Brain microvascular endothelial cell (primary cell): Measurements from ENCODE around the gene RHOBTB3.

Source experiments
- DNase-seq: peaks from one replicate; pipeline ENCODE4 v3.0.0-alpha.2; 2020
- H3K27ac ChIP-seq: fragments of 250-450 bp; sonication (Bioruptor Pico); 2 replicates; pipeline ENCODE4 v1.5.1; 2020; ENCODE audit warnings: mild to moderate bottlenecking, moderate library complexity
- H3K27me3 ChIP-seq: fragments of 250-450 bp; sonication (Bioruptor Pico); replicated peaks from 2 replicates; pipeline ENCODE4 v1.5.1; 2020; ENCODE audit warnings: mild to moderate bottlenecking
- H3K36me3 ChIP-seq: fragments of 250-450 bp; sonication (Bioruptor Pico); replicated peaks from 2 replicates; pipeline ENCODE4 v1.5.1; 2020; ENCODE audit warnings: mild to moderate bottlenecking
- H3K4me3 ChIP-seq: 2 replicates; pipeline ENCODE4 v1.5.1; 2011; ENCODE audit warnings: low read depth, mild to moderate bottlenecking, control low read depth, low read length, moderate library complexity
- in situ Hi-C: cut with HindIII; loops from 2 replicates; pipeline ENCODE4 v1.10.0; 2017; ENCODE audit warnings: low sequenced_read_pairs, low pct_ligation_motif_present
- TF ChIP-seq, protein P1 (sequence below): IDR thresholded peaks from 2 replicates; pipeline ENCODE4 v1.5.1; 2011; ENCODE audit warnings: low read depth, mild to moderate bottlenecking, moderate library complexity, low read length, control low read depth, inconsistent platforms; ENCODE audit errors: missing control alignments

The RHOBTB3 gene

DNA sequence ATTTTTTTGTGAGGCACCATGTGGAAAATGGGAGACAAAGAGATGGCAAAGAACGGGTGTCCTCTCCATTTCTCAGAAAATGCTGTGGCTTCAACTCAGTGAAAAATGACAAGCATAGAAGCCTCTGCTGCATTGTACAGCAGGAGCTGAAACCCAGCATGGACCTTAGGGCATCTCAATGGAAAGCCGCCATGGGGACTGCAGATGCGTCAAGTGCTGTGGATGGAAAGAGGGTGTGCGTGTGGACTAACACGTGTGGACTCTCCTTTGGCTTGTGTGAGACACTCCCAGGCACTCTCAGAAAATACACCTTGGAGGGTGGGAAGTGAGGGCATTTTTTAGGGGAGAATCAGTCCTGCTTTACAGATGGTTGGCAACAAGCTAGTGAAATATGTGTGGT lies 93.6 kb downstream of the RHOBTB3 start:
- in situ Hi-C loops, result loop anchor here (25.0 kb wide), 1 partner anchor 162 kb away; no protein-coding TSS in a partner anchor
- Histone ChIP-seq H3K4me3 (no peak overlapping the region), H3K27me3 (no peaks in the 10 kb centered on the region), H3K36me3 (no peaks in the 10 kb centered on the region), H3K27ac (no peak overlapping the region)
- TF ChIP-seq, protein P1, sequence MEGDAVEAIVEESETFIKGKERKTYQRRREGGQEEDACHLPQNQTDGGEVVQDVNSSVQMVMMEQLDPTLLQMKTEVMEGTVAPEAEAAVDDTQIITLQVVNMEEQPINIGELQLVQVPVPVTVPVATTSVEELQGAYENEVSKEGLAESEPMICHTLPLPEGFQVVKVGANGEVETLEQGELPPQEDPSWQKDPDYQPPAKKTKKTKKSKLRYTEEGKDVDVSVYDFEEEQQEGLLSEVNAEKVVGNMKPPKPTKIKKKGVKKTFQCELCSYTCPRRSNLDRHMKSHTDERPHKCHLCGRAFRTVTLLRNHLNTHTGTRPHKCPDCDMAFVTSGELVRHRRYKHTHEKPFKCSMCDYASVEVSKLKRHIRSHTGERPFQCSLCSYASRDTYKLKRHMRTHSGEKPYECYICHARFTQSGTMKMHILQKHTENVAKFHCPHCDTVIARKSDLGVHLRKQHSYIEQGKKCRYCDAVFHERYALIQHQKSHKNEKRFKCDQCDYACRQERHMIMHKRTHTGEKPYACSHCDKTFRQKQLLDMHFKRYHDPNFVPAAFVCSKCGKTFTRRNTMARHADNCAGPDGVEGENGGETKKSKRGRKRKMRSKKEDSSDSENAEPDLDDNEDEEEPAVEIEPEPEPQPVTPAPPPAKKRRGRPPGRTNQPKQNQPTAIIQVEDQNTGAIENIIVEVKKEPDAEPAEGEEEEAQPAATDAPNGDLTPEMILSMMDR, result no peak
- no peak for DNase-seq

DNA sequence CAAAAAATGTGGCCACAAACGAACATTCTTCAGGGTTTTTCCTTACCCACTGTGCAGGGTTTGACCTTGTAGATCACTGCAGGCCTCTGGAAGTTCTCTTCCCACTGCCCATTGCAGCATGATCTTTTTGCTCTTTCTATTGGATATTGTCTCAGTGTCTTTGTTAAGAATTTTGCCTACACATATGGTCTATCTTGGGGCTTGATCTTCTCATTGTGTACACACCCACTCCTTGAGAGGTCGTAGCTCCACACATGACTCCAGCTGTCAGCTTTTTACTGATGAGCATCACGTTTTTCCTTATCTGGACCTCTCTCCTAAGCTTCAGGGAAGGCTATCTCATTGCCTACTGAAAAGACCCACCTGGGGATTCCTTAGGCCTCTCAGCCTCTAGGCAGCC lies 94.4 kb downstream of the RHOBTB3 start:
- H3K27me3 ChIP-seq, result no peaks in the 10 kb centered on the region
- H3K4me3 ChIP-seq, result no peak overlapping the region
- H3K36me3 ChIP-seq, result no peaks in the 10 kb centered on the region
- TF ChIP-seq, protein P1, result no peak
- DNase-seq, result no peak
- in situ Hi-C loops, result loop anchor here (25.0 kb wide), 1 partner anchor 163 kb away; no protein-coding TSS in a partner anchor
- H3K27ac ChIP-seq, result no peak overlapping the region

DNA sequence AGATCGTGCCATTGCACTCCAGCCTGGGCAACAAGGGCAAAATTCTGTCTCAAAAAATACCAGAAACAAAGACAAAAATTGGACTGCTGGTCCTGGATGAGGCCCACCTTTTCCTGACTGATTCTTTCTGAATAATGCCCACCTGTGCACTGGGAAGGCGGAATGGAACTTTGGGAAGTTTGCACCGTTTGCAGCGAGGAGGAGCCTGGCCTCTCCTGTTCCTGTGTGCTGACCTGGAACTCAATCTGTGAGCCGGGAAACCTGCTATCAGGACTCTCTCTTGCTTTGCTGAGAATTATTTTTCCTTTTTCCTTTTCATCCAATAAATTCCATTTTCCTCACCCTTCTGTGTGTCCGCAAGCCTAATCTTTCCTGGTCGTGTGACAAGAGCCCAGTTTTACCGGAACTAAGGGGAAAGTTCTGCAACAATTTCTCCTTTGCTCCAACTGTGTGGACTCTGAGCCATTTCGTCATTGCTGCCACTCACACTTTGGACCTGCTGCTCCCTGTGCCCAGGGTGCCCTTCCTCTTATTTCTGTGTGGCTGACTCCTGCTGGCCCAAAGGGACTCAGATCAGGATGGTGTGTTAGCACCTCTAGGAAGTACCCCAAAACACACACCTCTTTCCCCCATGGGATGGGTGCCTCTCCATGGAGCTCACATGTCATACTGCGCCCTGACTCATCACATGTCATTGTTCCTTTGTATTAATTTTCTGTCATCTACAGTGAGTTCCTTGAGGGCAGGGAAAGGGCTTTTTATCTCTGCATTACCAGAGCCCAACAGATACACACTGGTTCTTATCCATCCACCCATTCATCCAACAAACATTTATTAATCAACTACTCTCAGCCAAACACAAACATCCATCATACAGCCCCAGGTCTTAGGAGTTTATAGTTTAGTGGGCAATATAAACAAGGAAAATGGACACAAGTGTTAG lies 96.1 kb downstream of the RHOBTB3 start:
- H3K4me3 ChIP-seq, result no peak overlapping the region
- no peaks in the 10 kb centered on the region for H3K27me3 ChIP-seq
- DNase-seq, result no peak
- in situ Hi-C loops, result loop anchor here (25.0 kb wide), 1 partner anchor 165 kb away; no protein-coding TSS in a partner anchor
- H3K36me3 ChIP-seq, result no peaks in the 10 kb centered on the region
- TF ChIP-seq, protein P1, result no peak
- H3K27ac ChIP-seq, result no peak overlapping the region

DNA sequence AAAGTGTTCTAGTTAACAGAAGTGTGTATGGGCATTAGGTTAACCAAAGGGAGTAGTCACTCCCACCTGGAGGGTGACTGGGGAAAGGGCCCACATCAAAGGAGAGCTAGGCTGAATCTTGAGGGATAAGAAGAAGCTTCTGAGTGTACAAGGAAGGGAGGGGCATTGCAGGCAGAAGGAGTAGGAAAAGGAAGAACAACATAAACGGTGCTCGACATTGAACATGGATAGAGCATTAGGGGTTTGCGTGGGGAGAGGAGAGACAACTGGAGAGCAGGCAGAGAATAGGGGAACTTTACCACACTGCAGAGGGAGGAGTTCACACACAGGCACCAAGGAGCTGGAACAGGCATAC lies 96.7 kb downstream of the RHOBTB3 start:
- in situ Hi-C loops, result loop anchor here (25.0 kb wide), 1 partner anchor 166 kb away; no protein-coding TSS in a partner anchor
- TF ChIP-seq, protein P1, result no peak

DNA sequence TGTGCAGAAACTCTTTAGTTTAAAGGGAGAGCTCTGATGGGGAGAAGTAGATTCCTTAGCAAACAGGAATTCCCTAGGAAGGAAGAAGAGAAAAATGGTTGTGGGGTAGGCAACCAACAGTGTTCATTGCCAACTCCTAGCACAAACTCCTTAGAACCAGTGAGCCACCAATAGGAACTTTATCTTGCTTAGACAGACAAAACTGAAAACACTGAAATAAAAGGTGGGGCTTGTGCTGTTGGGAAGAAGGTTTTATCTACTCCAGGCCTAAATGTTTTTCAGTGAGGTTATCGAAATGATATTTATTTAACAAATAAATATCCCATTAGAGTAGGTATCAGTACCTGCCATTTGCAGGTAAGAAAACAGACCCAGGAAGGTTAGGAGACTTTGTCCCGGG lies 99.1 kb downstream of the RHOBTB3 start:
- in situ Hi-C loops, result loop anchor here (25.0 kb wide), 1 partner anchor 168 kb away; no protein-coding TSS in a partner anchor
- Histone ChIP-seq H3K27ac (no peak overlapping the region), H3K36me3 (no peaks in the 10 kb centered on the region), H3K27me3 (no peaks in the 10 kb centered on the region), H3K4me3 (no peak overlapping the region)
- TF ChIP-seq, protein P1, result no peak
- DNase-seq, result no peak

More for the DNA sequence above, 96.7 kb downstream of the RHOBTB3 start:
- H3K4me3 ChIP-seq, result no peak overlapping the region
- DNase-seq, result no peak
- H3K27ac ChIP-seq, result no peak overlapping the region
- H3K36me3 ChIP-seq, result no peaks in the 10 kb centered on the region
- H3K27me3 ChIP-seq, result no peaks in the 10 kb centered on the region
